HG03558 (cell line): ENCODE data around the gene IGFLR1.
A peak's percentile ranks its signal among the peaks of the same experiment; 100 is the strongest.

Experiments
- ATAC-seq: cut with Tn5 transposase; IDR thresholded peaks from one replicate; pipeline ENCODE4 v1.9.1; 2021; ENCODE audit warnings: moderate number of reproducible peaks; ENCODE audit not compliant: unreplicated experiment; ENCODE audit errors: extremely low read depth

Gene IGFLR1

DNA sequence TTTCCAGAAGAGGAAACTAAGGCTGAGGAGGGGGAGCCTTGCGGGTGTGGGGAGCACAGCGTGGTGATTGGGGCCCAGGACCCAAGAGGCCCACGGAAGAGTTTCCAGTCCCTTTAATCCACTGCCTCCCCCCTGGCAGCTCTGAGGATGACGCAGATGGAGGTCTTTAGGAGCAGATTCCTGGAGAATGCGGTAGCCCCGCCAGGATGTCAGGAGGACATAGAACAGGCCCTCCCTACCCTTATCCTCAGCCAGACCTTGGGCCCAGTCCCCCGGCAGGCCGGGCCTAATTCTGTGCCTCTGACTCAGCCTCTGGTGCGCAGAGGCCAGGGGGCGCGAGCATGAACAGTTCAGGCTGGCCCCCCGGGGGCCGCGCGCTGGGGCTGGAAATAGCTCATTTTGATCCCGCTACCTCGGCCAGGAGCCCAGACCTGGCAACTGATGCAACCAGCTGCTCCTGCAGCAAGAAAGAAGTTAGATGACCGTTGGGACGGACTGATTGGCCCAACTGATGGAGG, 15.0 kb upstream of the IGFLR1 start:
- ATAC-seq, result no peak

DNA sequence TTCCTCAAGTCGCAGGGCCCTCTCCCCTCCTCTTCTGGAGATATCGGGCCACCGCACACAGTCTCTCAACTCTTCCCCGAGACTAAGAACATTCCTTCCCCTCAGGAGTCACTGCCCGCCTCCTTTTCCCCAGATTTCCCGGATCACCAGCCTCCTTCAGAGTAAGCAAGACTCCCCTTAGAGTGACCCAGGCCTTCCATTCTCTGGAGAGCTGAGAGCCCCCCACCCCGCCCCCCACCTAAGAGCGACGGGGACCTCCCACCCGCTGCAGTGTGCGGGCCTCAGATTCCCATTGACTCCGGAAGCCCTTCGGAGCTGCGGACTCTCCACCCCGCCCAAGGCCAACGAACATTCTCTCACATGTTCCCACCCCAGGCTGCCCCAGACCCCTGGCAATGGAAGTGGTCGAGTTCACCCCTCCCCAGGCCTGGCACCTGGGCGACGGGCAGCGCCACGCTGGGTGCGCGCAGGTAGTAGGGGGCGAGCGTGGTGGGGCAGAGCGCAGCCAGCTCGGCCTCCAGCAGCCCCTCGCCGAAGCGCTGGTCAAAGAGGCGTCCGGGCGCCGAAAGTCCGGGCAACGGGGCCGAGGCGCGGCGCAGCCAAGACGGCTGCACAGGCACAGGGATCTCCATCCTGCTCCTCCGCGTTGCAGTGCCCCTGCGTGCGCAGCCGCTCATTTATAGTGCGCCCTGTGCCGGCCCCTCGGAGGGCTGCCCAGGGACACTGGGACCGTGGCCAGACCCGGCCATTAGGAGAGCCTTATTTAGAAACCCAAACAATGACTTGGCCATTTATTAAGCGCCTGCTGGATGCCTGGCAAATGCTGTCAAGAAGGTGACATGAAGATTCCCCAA, 14.4 kb upstream of the IGFLR1 start, which contains the start of gene HSPB6:
Gene HSPB6, minus strand, starts transcription at position 653 of the 854 bp plus-strand sequence. Its CDS starts 21 bp downstream, at position 632.
- ATAC-seq, result no peak

DNA sequence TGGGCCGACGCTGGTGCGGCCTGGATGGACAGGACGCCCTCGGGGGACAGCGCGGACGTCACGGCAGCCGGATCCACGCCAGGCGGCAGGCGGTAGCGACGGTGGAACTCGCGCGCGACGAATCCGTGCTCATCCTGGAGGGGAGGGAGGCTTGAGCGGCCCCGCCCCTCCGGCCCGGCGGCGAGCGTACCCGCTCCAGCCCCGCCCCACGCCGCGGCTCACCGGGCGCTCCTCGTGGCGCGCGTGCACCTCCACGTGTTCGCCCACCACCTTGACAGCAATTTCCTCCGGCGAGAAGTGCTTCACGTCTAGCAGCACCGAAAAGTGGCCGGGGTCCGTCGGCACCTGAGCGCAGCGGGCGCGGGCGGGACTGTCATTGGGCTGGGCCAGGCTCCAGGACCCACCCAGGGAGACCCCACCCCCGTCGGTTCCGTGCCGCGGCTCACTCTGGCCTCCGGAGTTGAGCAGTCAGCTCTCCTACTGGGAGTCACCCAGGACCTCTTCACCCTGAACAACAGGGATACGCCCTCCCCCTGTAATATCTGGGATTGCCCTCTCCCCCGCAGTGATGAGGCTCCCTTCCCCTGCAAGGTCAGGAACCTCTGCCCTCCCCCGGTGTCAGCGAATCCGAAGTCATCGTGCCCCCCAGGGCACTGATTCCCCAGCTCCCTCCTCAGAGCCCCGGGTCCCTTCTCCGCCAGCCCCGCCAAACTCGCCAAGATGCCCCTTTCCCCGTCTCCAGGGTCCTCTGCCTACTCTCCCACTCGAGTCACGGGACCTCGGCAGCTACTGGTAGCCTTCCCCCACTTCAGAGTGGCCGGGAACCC, 13.5 kb upstream of the IGFLR1 start:
- ATAC-seq, result no peak

DNA sequence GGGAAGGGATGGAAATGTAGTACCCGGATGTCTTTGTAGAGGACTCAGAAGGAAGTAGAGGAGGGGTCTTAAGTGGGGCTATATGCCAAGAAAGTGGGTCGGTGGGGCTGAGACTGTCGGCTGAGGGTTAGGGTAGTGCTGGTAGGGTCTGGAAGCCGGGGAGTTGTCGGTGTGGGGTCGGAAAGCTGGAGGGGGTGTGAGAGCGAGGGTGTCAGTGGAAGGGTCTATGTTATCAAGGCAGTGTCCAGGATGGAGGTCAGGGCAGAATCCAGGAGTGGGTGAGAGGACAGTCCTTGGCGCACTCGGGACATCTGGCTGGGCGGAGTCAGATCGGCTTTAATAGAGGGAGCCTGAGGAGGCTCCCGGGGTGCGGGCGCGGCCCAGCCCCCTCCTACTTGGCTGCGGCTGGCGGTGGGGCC, 12.9 kb upstream of the IGFLR1 start:
- ATAC-seq, result no peak

DNA sequence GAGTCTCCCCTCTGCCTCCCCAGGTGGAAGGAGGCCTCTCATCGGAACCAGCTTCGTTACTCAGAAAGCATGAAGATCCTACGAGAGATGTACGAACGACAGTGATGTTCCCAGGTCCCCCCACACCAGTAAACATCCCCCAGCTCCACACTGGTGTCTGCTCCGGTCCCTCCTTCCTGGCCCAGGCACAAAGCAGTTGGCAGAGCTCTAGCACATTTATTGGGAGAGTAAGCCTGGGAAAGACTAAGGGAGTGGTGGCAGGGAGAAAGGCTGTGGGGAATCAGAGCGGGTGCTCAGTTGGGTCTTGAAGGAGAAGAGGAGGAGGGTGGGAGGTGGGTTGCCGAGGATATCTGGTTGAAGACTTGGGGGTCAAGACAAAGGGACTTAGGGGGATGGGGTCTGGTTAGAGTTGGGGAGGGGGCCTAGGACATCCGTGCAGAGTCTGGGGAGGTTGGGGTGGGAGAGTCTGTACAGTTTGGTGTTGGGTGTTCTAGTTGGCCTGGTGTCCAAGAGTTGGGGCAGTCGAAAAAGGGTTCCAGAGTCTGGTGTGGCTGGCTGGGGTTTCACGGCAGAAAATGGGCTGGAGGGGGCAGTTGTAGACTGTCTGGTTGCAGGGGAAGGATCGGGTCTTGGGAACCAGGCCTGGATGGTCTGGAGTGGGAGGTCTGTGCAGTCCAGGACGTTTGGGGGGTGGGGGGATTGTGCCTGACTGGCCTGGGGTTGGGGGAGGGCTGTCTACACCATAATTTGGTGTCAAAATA, 12.3 kb upstream of the IGFLR1 start:
- ATAC-seq, result no peak

DNA sequence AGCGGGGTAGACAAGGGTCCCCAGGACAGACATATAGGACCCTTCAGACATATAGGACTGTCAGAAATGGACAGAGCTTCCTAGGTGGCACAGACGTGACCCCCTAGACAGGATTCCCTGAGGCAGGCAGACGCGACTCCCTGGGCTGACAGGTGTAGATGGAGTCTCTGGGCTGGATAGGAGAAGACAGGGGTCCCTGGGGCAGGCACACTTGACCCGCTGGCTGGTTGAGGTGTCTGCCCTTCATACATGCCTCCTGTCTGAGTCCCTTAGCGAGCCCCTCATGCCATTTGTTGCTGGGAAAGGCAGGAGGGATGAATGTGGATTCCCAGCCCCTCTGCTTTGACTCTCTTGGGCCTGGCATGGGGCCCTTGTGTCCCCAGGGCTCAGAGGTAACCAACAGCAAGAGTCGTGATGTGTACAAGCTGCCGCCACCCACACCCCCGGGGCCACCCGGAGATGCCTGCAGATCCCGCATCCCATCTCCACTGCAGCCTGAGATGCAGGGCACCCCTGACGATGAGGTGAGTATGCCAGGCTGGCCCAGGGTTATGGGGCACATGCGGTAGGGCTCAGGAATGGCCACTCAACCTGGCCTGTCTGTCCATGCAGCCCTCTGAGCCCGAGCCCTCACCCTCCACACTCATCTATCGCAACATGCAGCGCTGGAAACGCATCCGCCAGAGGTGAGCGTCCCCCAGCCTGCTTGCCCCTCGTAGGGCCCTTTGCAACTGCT, 11.6 kb upstream of the IGFLR1 start:
- no peak for ATAC-seq

DNA sequence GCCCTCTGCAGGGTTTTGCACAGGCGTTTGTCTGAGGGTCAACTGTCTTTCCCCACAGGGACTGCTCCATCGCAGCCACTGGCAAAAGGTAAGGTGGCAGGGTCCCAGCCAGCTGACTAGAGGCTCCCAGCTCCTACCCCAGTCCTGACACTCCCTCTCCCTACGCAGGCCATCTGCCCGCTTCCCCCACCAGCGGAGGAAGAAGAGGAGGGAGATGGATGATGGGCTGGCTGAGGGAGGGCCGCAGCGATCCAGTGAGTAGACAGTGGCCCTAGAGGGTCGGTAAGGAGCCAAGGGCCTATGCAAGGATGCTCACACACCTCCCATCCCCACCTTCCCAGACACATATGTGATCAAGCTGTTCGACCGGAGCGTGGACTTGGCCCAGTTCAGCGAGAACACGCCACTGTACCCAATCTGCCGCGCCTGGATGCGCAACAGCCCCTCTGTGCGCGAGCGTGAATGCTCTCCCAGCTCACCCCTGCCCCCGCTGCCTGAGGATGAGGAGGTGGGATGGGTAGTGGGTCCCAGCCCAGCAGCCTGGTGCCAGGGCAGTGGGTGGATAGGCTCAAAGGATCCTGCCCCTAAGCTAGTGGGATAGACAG, 10.6 kb upstream of the IGFLR1 start:
- ATAC-seq, result no peak

DNA sequence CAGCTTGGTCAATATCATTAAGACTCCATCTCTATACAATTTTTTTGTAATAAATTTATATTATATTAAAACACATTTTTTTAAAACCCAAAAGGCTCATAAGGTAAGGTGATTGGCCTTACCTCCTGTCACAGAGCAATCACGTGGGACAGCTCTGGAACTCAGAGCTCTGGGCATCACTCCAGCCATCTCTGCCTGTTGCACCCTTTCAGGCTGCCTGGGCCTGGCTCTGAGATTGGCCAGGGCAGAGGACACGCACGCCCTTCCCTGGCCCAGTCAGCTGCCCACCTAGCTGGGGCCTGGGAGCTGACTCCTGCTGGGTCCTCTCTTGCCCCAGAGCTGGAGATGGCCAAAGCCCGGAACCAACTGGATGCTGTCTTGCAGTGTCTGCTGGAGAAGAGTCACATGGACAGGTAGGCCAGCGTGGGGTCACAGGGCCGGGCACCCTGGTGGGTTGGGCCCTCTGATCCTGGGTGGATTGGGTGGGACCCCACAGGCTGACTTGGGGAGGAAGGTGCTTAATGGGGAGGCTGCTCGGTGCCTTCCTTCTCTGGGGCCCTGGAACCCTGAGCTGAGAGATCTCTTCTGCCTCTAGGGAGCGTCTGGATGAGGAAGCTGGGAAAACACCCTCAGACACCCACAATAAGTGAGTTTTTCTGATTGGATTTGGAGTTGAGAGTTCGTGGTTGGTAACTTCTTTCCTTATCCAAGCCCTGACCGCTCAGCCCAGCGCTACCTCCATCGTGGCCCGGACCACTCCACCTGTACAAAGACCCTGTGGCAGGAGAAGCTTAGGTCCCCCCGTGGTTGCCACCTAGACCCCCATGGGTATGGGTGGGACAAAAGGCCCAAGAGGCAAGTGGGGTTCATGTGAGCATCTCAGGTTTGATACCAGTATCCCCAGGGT, 9.8 kb upstream of the IGFLR1 start:
- ATAC-seq, result no peak

DNA sequence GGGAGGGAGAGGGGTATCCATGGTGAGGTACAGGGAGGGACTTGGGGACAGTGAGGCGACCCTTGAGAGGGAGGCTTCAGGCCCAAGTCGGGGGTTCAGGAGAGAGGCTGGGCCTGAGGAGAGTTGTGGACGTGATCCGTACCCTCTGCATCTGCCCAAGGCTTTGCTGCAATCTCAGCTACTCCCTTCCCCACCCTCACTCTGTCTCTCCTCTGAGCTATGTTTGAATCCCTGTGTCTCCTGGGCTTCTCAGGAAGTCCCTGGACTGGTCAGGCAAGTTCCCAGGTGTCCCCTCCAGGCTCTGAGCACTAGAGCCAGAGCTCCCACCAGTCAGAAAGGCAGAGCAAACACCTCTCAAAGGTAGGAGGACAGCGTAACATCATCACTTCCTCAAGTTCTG, 7.9 kb upstream of the IGFLR1 start:
- ATAC-seq, result no peak

DNA sequence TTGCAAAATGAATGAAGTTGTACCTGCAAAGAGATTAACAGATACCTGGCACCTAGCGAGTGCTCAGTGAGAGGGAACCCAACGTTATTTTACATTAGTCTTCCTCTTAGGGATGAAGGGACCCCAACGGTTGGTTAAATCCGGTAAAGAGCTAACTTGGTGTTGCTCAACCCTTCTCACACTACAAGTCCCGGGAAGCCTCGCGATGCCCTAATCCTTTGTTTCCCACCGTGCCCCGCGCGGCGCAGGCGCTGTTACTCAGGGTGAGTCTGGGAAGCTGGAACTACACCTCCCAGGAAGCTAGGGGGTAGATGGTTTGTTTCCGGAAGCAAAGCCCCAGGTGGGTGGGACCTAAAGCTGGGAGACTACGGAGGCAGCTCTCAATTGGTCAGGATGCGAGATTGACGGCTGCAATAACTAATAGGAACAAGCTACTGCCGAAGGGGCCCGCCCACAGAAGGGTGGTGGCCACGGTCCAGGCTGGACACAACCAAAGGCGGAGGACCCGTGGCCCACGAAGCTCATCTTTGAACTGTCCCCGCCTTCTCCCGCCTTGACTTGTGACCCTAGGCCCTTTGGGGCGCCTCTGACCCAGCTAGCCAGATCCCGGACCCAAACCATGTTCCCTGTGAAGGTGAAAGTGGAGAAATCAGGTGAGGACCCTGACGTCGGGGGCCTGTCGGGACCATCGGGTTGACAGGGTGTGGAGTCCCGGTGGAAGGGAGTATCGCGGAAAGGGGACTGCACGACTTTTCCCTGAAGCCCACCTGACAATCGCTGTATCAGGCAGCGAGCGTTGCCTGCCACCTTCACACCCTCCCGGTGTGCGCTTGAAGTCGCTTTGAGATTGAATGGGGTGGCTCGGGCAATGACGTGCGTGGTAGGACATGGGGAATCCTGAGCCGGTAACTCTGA, 6.1 kb upstream of the IGFLR1 start, which contains the start of gene LIN37:
Gene LIN37, plus strand, starts transcription at position 471 of the 915 bp plus-strand sequence. Its CDS starts 149 bp downstream, at position 620.
- ATAC-seq, result peak; percentile 57

DNA sequence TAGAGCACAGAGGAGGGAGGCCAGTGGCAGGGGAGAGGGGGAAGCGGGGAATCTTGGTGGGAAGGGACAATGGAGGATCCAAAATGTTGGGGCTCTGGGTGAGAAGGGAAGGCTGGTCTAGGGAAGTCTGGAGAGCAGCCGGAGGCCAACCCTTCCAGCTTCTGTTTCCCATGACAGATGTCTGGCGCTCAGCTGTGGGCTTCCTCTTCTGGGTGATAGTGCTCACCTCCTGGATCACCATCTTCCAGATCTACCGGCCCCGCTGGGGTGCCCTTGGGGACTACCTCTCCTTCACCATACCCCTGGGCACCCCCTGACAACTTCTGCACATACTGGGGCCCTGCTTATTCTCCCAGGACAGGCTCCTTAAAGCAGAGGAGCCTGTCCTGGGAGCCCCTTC, 4.3 kb upstream of the IGFLR1 start:
- ATAC-seq, result no peak

DNA sequence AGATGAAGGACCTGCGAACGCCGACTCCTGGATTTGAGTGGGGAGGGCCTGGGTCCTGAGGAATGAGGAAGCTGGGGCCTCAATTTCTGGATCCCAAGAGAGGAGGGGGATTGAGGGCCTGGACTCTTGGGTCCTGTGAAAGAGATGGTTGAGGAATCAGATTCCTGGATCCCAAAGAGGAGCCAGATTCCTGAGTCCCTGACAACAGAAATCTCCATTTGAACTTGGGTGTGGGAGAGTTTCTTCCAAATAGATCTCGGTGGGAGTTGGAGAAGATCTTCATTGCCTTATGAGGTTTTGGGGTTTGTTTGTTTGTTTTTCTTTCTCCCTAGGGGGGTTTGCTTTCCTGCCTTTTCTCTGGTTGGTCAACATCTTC, 3.8 kb upstream of the IGFLR1 start:
- ATAC-seq, result no peak

DNA sequence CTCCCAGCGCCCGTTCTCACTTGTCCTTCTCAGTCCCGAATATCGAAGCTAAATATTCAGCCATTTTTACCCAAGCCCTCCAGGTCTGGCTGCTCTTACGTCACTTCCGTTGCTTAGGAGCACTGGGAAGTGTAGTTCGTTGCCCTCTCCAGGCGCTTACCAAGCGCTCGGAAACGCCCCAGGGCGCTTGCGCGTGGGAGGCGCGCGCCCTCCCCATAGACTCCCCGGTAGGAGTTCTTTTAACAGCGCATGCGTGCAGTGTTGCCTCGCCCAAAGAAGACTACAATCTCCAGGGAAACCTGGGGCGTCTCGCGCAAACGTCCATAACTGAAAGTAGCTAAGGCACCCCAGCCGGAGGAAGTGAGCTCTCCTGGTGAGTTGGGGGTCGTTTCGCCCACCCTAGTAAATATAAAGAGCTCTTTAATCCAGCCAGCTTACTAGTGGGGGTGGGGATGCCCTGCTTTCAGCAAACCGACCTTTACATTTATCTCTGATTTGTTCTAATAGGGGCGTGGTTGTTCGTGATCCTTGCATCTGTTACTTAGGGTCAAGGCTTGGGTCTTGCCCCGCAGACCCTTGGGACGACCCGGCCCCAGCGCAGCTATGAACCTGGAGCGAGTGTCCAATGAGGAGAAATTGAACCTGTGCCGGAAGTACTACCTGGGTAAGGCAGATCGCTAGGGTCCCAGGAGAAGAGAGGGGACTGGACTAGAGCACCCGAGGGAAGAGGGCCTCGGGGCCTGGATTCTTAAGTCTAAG, 3.3 kb upstream of the IGFLR1 start, which contains the start of the genes PSENEN and U2AF1L4:
Gene PSENEN, plus strand, starts transcription at position 324 of the 759 bp plus-strand sequence. Its CDS starts 280 bp downstream, at position 604.
Gene U2AF1L4, minus strand, starts transcription at position 91 of the 759 bp plus-strand sequence. Its CDS starts 27 bp downstream, at position 64.
- ATAC-seq, result no peak

DNA sequence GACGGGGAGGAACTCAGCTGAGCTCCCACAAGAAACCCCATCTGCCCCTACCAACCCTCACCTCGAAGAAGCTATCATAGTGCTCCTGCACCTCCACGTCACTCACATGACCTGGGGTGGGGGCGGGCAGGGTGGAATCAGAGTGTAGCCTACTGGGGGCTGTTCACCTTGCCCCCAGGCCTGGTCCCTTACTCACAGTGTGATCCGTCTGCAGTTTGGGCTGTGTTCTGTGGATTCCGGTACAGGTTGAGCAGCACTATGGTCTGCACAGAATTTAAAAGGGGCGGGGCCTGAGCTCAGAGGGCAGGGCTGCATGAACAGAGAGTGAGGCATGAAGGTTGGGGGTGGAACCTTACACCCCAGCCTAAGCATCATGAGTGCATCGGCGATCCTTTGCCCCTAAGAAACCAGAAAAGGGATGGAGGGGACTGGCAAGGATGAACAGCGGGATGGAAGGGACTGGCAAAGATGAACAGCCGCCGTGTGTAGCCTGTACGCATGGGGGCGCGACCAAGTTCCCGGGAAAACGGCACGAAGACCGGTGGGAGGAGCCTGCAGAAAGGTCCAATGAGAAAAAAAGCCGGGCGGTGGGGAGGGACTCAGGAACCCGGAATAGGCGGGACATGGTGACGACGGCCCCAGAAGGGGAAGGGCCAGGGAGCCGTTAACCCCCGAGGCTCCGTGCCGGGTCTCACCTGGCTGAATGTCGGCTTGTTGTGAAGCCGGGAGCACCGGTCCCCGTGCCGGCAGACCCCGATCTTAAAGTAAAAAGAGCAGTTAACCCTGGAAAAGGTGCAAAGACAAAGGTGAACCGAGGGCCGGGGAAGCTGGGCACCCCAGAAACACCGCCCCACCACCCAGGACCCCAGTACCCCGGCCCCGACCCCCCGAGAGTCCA, 2.4 kb upstream of the IGFLR1 start:
- no peak for ATAC-seq
